AG09309 (cell line): ENCODE data around the gene PIK3CA.
"Not testable (repeated sequence)": the region's sequence is repeated elsewhere in the genome, so short reads cannot be mapped to it uniquely, and the experiment has no call there.

ENCODE experiments used
- DNase-seq: peaks from one replicate; pipeline ENCODE4 v3.0.0-alpha.2; 2010; ENCODE audit warnings: low read depth
- H3K4me3 ChIP-seq: 2 replicates; pipeline ENCODE4 v1.5.1; 2011; ENCODE audit warnings: mild to moderate bottlenecking, low read depth, low read length, moderate library complexity; ENCODE audit not compliant: control insufficient read depth
- CTCF ChIP-seq: IDR thresholded peaks from 2 replicates; pipeline ENCODE4 v1.5.1; 2011; ENCODE audit warnings: mild to moderate bottlenecking, low read depth, low read length, inconsistent platforms; ENCODE audit not compliant: insufficient read depth, control insufficient read depth; ENCODE audit errors: missing control alignments

The PIK3CA gene

GRCh38 chr3:179189759-179190158, 41.6 kb downstream of the PIK3CA start:
- TF ChIP-seq CTCF = no peak
- no peak overlapping the region for H3K4me3 ChIP-seq
- no peak for DNase-seq

GRCh38 chr3:179190581-179190980, 42.4 kb downstream of the PIK3CA start:
- no peak for DNase-seq
- no peak for TF ChIP-seq CTCF
- H3K4me3 ChIP-seq = no peak overlapping the region

- TF ChIP-seq CTCF = no peak
- H3K4me3 ChIP-seq = no peak overlapping the region
- DNase-seq = no peak
These were observed 44.4 kb downstream of the PIK3CA start for GRCh38 chr3:179192542-179192941.

GRCh38 chr3:179194931-179195330, 46.8 kb downstream of the PIK3CA start:
- TF ChIP-seq CTCF = no peak
- no peak for DNase-seq
- no peak overlapping the region for H3K4me3 ChIP-seq

GRCh38 chr3:179196098-179196497, 47.9 kb downstream of the PIK3CA start:
- peak; percentile 52 for DNase-seq
- no peak overlapping the region for H3K4me3 ChIP-seq
- no peak for TF ChIP-seq CTCF

GRCh38 chr3:179196700-179197099, 48.5 kb downstream of the PIK3CA start:
- DNase-seq = no peak
- TF ChIP-seq CTCF = no peak

GRCh38 chr3:179200790-179201189, 52.6 kb downstream of the PIK3CA start:
- no peak for DNase-seq
- no peak for TF ChIP-seq CTCF
- no peak overlapping the region for H3K4me3 ChIP-seq

More at GRCh38 chr3:179196700-179197099, 48.5 kb downstream of the PIK3CA start:
- H3K4me3 ChIP-seq = no peak overlapping the region

GRCh38 chr3:179215550-179215949, 67.4 kb downstream of the PIK3CA start:
- not testable (repeated sequence) for H3K4me3 ChIP-seq
- peak; percentile 5 for DNase-seq

GRCh38 chr3:179218213-179218612, 70.1 kb downstream of the PIK3CA start:
- not testable (repeated sequence) for DNase-seq, H3K4me3 ChIP-seq
